Nephron (organoid): ENCODE measurements around the gene PTGDR2.

Experiments
- H3K27ac Mint-ChIP-seq, 3 experiments: 2 replicates each; pipeline ENCODE4 v1.8.0; 2020; ENCODE audit warnings: mixed read lengths in 3 of 3, mild to moderate bottlenecking in 2 of 3, moderate library complexity in 1 of 3
- H3K27me3 Mint-ChIP-seq: 2 replicates; pipeline ENCODE4 v1.8.0; 2021; ENCODE audit warnings: low read depth, mild to moderate bottlenecking, moderate library complexity, mixed read lengths
- H3K36me3 Mint-ChIP-seq: 2 replicates; pipeline ENCODE4 v1.8.0; 2020; ENCODE audit warnings: low read depth, mixed read lengths
- H3K4me1 Mint-ChIP-seq: 2 replicates; pipeline ENCODE4 v1.8.0; 2020; ENCODE audit warnings: mixed read lengths
- H3K4me3 Mint-ChIP-seq, 3 experiments: 2 replicates each; pipeline ENCODE4 v1.8.0; 2020; ENCODE audit warnings: mild to moderate bottlenecking in 3 of 3, mixed read lengths in 3 of 3, moderate library complexity in 2 of 3
- H3K9me3 Mint-ChIP-seq: 2 replicates; pipeline ENCODE4 v1.8.0; 2020; ENCODE audit warnings: mixed read lengths
- TF ChIP-seq, protein P1 (sequence below), 3 experiments: fragments of 200-600 bp; sonication (generic); IDR thresholded peaks; one replicate each; pipeline ENCODE4 v1.5.0; 2021; ENCODE audit warnings: antibody characterized with exemption in 3 of 3; ENCODE audit not compliant: unreplicated experiment in 3 of 3

The PTGDR2 gene

GRCh38 chr11:60852117-60852981, 3.4 kb downstream of the PTGDR2 start:
- Mint-ChIP-seq H3K9me3 (no peaks in the 10 kb centered on the region), H3K4me1 (peaks cover 25% of the 10 kb centered on the region), H3K27me3 (no peaks in the 10 kb centered on the region), H3K27ac (no peak overlapping the region), H3K36me3 (peaks cover 15% of the 10 kb centered on the region), H3K4me3 (no peak overlapping the region)
- TF ChIP-seq, protein P1, sequence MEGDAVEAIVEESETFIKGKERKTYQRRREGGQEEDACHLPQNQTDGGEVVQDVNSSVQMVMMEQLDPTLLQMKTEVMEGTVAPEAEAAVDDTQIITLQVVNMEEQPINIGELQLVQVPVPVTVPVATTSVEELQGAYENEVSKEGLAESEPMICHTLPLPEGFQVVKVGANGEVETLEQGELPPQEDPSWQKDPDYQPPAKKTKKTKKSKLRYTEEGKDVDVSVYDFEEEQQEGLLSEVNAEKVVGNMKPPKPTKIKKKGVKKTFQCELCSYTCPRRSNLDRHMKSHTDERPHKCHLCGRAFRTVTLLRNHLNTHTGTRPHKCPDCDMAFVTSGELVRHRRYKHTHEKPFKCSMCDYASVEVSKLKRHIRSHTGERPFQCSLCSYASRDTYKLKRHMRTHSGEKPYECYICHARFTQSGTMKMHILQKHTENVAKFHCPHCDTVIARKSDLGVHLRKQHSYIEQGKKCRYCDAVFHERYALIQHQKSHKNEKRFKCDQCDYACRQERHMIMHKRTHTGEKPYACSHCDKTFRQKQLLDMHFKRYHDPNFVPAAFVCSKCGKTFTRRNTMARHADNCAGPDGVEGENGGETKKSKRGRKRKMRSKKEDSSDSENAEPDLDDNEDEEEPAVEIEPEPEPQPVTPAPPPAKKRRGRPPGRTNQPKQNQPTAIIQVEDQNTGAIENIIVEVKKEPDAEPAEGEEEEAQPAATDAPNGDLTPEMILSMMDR (IDR thresholded peaks at IDR 0.05; ENCODE audit: unreplicated experiment in 3 of 3) = no peak

- TF ChIP-seq, protein P1 (IDR thresholded peaks at IDR 0.05; ENCODE audit: unreplicated experiment in 3 of 3) = no peak
- Mint-ChIP-seq H3K9me3 (no peaks in the 10 kb centered on the region), H3K27ac (no peak overlapping the region), H3K36me3 (peaks cover 15% of the 10 kb centered on the region), H3K4me3 (no peak overlapping the region), H3K27me3 (no peaks in the 10 kb centered on the region), H3K4me1 (peaks cover 25% of the 10 kb centered on the region)
These were observed 4.2 kb downstream of the PTGDR2 start for GRCh38 chr11:60851327-60852104.

GRCh38 chr11:60849641-60850520, 5.9 kb downstream of the PTGDR2 start:
- H3K4me3 Mint-ChIP-seq = no peak overlapping the region
- H3K4me1 Mint-ChIP-seq = peaks cover 15% of the 10 kb centered on the region
- H3K27me3 Mint-ChIP-seq = no peaks in the 10 kb centered on the region
- H3K9me3 Mint-ChIP-seq = no peaks in the 10 kb centered on the region
- peaks cover 15% of the 10 kb centered on the region for H3K36me3 Mint-ChIP-seq
- H3K27ac Mint-ChIP-seq = no peak overlapping the region
- TF ChIP-seq, protein P1 (IDR thresholded peaks at IDR 0.05; ENCODE audit: unreplicated experiment in 3 of 3) = no peak

GRCh38 chr11:60848714-60849151, 7.0 kb downstream of the PTGDR2 start:
- TF ChIP-seq, protein P1 (IDR thresholded peaks at IDR 0.05; ENCODE audit: unreplicated experiment in 3 of 3) = no peak
- Mint-ChIP-seq H3K27ac (peak overlapping the region in 1 of 3 experiments; percentile 55), H3K4me1 (peaks cover 18% of the 10 kb centered on the region), H3K4me3 (no peak overlapping the region), H3K36me3 (peaks cover 15% of the 10 kb centered on the region), H3K9me3 (no peaks in the 10 kb centered on the region), H3K27me3 (no peaks in the 10 kb centered on the region)

DNA sequence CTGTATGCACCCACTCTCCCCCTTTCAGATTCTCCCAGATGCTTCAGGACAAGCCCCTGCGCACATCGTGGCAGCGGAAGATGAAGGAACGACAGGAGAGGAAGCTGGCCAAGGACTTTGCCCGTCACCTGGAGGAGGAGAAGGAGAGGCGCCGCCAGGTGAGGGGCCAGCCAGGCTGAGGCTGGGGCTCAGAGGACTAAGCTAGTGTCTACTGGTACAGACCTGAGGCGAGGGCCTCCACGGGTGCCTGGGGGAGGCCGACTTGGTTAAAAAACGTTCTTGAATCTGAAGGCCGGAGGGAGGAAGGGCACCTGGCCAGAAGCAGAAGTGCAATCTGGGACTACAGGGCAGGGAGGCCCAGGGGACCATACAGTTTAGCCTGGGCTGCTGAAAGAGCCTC, 7.9 kb downstream of the PTGDR2 start:
- Mint-ChIP-seq H3K27me3 (no peaks in the 10 kb centered on the region), H3K9me3 (no peaks in the 10 kb centered on the region)
- TF ChIP-seq, protein P1 (IDR thresholded peaks at IDR 0.05; ENCODE audit: unreplicated experiment in 3 of 3) = no peak

More for the DNA sequence above, 7.9 kb downstream of the PTGDR2 start:
- Mint-ChIP-seq H3K36me3 (peaks cover 15% of the 10 kb centered on the region), H3K27ac (no peak overlapping the region), H3K4me3 (no peak overlapping the region), H3K4me1 (peaks cover 27% of the 10 kb centered on the region)
